ENCODE data around the gene TCF25. TPM values are rescaled to one million over a fixed set of nuclear protein-coding genes. Genes with fewer than 3 reads are reported as not detected.
A peak's percentile ranks its signal among the peaks of the same experiment; 100 is the strongest.
"Not testable (repeated sequence)": the region's sequence is repeated elsewhere in the genome, so short reads cannot be mapped to it uniquely, and the experiment has no call there.

Gene TCF25
- total RNA-seq = 237 TPM

- DNase-seq (ENCODE audit: low spot score in 2 of 2) = peak in 1 of 2 donors; percentile 82
- Histone ChIP-seq H3K27ac (peak within 1 kb of the TSS; percentile 98 to 100), H3K4me3 (peak within 1 kb of the TSS; percentile 70 to 87), H3K4me1 (peaks cover 0 to 9% of the 10 kb centered on the region in 2 donors), H3K9me3 (no peaks in the 10 kb centered on the region), H3K27me3 (no peaks in the 10 kb centered on the region), H3K36me3 (peaks cover 9 to 13% of the 10 kb centered on the region in 2 donors)
- TF ChIP-seq CTCF (IDR thresholded peaks at IDR 0.05) = no peak
- intact Hi-C loops (cut with DNase I) = loop anchor here (1.0 to 5.0 kb wide), 6 partner anchors 57 to 381 kb away; partner anchors contain the start of genes ANKRD11, CHMP1A, FANCA and SPATA2L
Measured at GRCh38 chr16:89873109-89873971, at the start of gene TCF25. TSS of gene TCF25 (plus strand) at chr16:89873592. CDS start at chr16:89873668, 76 bp downstream.

GRCh38 chr16:89823824-89824148, 49.6 kb upstream of the TCF25 start:
- H3K27me3 ChIP-seq; H3K36me3 ChIP-seq; DNase-seq (ENCODE audit: low spot score in 2 of 2); H3K4me3 ChIP-seq; H3K9me3 ChIP-seq; intact Hi-C loops (cut with DNase I); H3K4me1 ChIP-seq; H3K27ac ChIP-seq: not testable (repeated sequence)

GRCh38 chr16:89826531-89827382, 46.6 kb upstream of the TCF25 start:
- Histone ChIP-seq H3K9me3 (no peaks in the 10 kb centered on the region), H3K36me3 (no peaks in the 10 kb centered on the region), H3K27me3 (no peaks in the 10 kb centered on the region), H3K4me3 (no peak overlapping the region), H3K4me1 (peaks cover 5 to 8% of the 10 kb centered on the region in 2 donors), H3K27ac (no peak overlapping the region)
- DNase-seq (ENCODE audit: low spot score in 2 of 2) = no peak
- intact Hi-C loops (cut with DNase I) = no loop called here
- TF ChIP-seq CTCF (IDR thresholded peaks at IDR 0.05) = no peak

- no peak for DNase-seq (ENCODE audit: low spot score in 2 of 2)
- intact Hi-C loops (cut with DNase I) = no loop called here
Measured at GRCh38 chr16:89827383-89828198, 45.8 kb upstream of the TCF25 start.

GRCh38 chr16:89828199-89828869, 45.1 kb upstream of the TCF25 start, which contains the start of gene SPIRE2:
TSS of gene SPIRE2 (plus strand) at chr16:89828475. CDS start at chr16:89828551, 76 bp downstream.
- Histone ChIP-seq H3K27me3 (no peaks in the 10 kb centered on the region), H3K4me1 (peaks cover 5 to 8% of the 10 kb centered on the region in 2 donors), H3K9me3 (no peaks in the 10 kb centered on the region), H3K4me3 (peak within 1 kb of the TSS; percentile 45 to 76), H3K36me3 (no peaks in the 10 kb centered on the region), H3K27ac (peak within 1 kb of the TSS in 1 of 2 donors; percentile 37)
- intact Hi-C loops (cut with DNase I) = no loop called here
- no peak for DNase-seq (ENCODE audit: low spot score in 2 of 2)
- TF ChIP-seq CTCF (IDR thresholded peaks at IDR 0.05) = no peak

More at GRCh38 chr16:89827383-89828198, 45.8 kb upstream of the TCF25 start:
- Histone ChIP-seq H3K27me3 (no peaks in the 10 kb centered on the region), H3K36me3 (no peaks in the 10 kb centered on the region), H3K4me3 (peak overlapping the region; percentile 45 to 76), H3K27ac (peak overlapping the region in 1 of 2 donors; percentile 37), H3K9me3 (no peaks in the 10 kb centered on the region), H3K4me1 (peaks cover 5 to 8% of the 10 kb centered on the region in 2 donors)
- no peak for TF ChIP-seq CTCF (IDR thresholded peaks at IDR 0.05)
